Loucy (cell line): ENCODE measurements around the gene CABP4.

Experiments used
- H2AFZ ChIP-seq: fragments of 200-600 bp; sonication (generic); 2 replicates; pipeline ENCODE4 v1.6.0; 2016; ENCODE audit warnings: antibody characterized with exemption, mild to moderate bottlenecking, low read length, moderate library complexity
- H3F3A ChIP-seq: fragments of 200-600 bp; 2 replicates; pipeline ENCODE4 v1.6.0; 2016; ENCODE audit warnings: antibody characterized with exemption, low read depth, mild to moderate bottlenecking
- H3K27me3 ChIP-seq: fragments of 200-600 bp; sonication (generic); 2 replicates; pipeline ENCODE4 v1.6.1; 2014; ENCODE audit warnings: low read length, mild to moderate bottlenecking; ENCODE audit not compliant: insufficient read depth, poor library complexity, severe bottlenecking
- H3K36me3 ChIP-seq: fragments of 200-600 bp; sonication (generic); 2 replicates; pipeline ENCODE4 v1.6.1; 2016; ENCODE audit warnings: low read length; ENCODE audit not compliant: insufficient read depth
- H3K4me1 ChIP-seq: fragments of 200-600 bp; sonication (generic); 2 replicates; pipeline ENCODE4 v1.5.1; 2014; ENCODE audit warnings: low read length, mild to moderate bottlenecking; ENCODE audit not compliant: insufficient read depth, poor library complexity, severe bottlenecking
- H3K4me2 ChIP-seq: fragments of 200-600 bp; sonication (generic); 2 replicates; pipeline ENCODE4 v1.6.0; 2014; ENCODE audit warnings: antibody characterized with exemption, low read length, low read depth, mild to moderate bottlenecking; ENCODE audit not compliant: poor library complexity, severe bottlenecking
- H3K4me3 ChIP-seq: fragments of 200-600 bp; sonication (generic); 2 replicates; pipeline ENCODE4 v1.5.1; 2014; ENCODE audit warnings: low read length, mild to moderate bottlenecking, mixed read lengths; ENCODE audit not compliant: poor library complexity, severe bottlenecking
- H3K79me2 ChIP-seq: fragments of 200-600 bp; sonication (generic); 2 replicates; pipeline ENCODE4 v1.6.1; 2014; ENCODE audit warnings: low read length; ENCODE audit not compliant: insufficient read depth
- H3K9ac ChIP-seq: fragments of 200-600 bp; sonication (generic); 2 replicates; pipeline ENCODE4 v1.6.0; 2014; ENCODE audit warnings: mild to moderate bottlenecking, low read depth, low read length, moderate library complexity; ENCODE audit not compliant: poor library complexity, severe bottlenecking
- H3K9me2 ChIP-seq: fragments of 200-600 bp; sonication (generic); replicated peaks from 2 replicates; pipeline ENCODE4 v1.6.1; 2016; ENCODE audit warnings: low read depth, low read length, mixed read lengths
- H3K9me3 ChIP-seq: fragments of 200-600 bp; sonication (generic); 2 replicates; pipeline ENCODE4 v1.6.1; 2014; ENCODE audit warnings: mild to moderate bottlenecking, antibody characterized with exemption, low read length, low read depth; ENCODE audit not compliant: insufficient read depth
- H4K20me1 ChIP-seq: fragments of 200-600 bp; sonication (generic); 2 replicates; pipeline ENCODE4 v1.6.0; 2014; ENCODE audit warnings: antibody characterized with exemption, low read length, mild to moderate bottlenecking; ENCODE audit not compliant: insufficient read depth, poor library complexity, severe bottlenecking
- CTCF ChIP-seq: fragments of 200-600 bp; sonication (generic); conservative IDR thresholded peaks from 2 replicates; pipeline ENCODE4 v1.5.1; 2014; ENCODE audit warnings: mild to moderate bottlenecking, antibody characterized with exemption, low read length
- EZH2phosphoT487 ChIP-seq: fragments of 200-600 bp; IDR thresholded peaks from 2 replicates; pipeline ENCODE4 v1.6.1; 2018; ENCODE audit warnings: antibody characterized with exemption, mild to moderate bottlenecking, moderate library complexity, borderline replicate concordance

Gene CABP4

GRCh38 chr11:67445515-67445914 is 9.6 kb upstream of the CABP4 start:
- Histone ChIP-seq H3K9ac (no peak overlapping the region), H3K9me3 (no peaks in the 10 kb centered on the region), H3K27me3 (no peaks in the 10 kb centered on the region), H3K4me2 (no peak overlapping the region), H3K36me3 (no peaks in the 10 kb centered on the region), H3F3A (no peaks in the 10 kb centered on the region), H3K4me1 (no peaks in the 10 kb centered on the region), H2AFZ (no peak overlapping the region), H4K20me1 (no peaks in the 10 kb centered on the region), H3K9me2 (no peaks in the 10 kb centered on the region), H3K4me3 (no peak overlapping the region), H3K79me2 (no peaks in the 10 kb centered on the region)
- TF ChIP-seq EZH2phosphoT487 (no peak), CTCF (no peak)

GRCh38 chr11:67448220-67448609 is 6.9 kb upstream of the CABP4 start:
- Histone ChIP-seq H3F3A (no peaks in the 10 kb centered on the region), H3K79me2 (no peaks in the 10 kb centered on the region), H3K4me1 (no peaks in the 10 kb centered on the region)

GRCh38 chr11:67449116-67449844 is 5.9 kb upstream of the CABP4 start:
- no peaks in the 10 kb centered on the region for H3K9me2 ChIP-seq
- no peaks in the 10 kb centered on the region for H3K36me3 ChIP-seq
- no peak overlapping the region for H3K9ac ChIP-seq
- TF ChIP-seq CTCF (no peak), EZH2phosphoT487 (no peak)
- H3K79me2 ChIP-seq = no peaks in the 10 kb centered on the region
- H3F3A ChIP-seq = no peaks in the 10 kb centered on the region
- H3K27me3 ChIP-seq = no peaks in the 10 kb centered on the region
- no peaks in the 10 kb centered on the region for H4K20me1 ChIP-seq
- no peak overlapping the region for H3K4me2 ChIP-seq
- H3K4me3 ChIP-seq = no peak overlapping the region
- no peaks in the 10 kb centered on the region for H3K4me1 ChIP-seq
- H2AFZ ChIP-seq = no peak overlapping the region
- no peaks in the 10 kb centered on the region for H3K9me3 ChIP-seq

More at GRCh38 chr11:67448220-67448609, 6.9 kb upstream of the CABP4 start:
- Histone ChIP-seq H3K9me2 (no peaks in the 10 kb centered on the region), H2AFZ (no peak overlapping the region), H3K9me3 (no peaks in the 10 kb centered on the region), H3K4me2 (no peak overlapping the region), H3K27me3 (no peaks in the 10 kb centered on the region), H3K36me3 (no peaks in the 10 kb centered on the region), H3K4me3 (no peak overlapping the region), H4K20me1 (no peaks in the 10 kb centered on the region), H3K9ac (no peak overlapping the region)
- TF ChIP-seq EZH2phosphoT487 (no peak), CTCF (no peak)
